GM23338 (cell line): ENCODE results near the gene IMP3. TPM values are rescaled to one million over a fixed set of nuclear protein-coding genes. Genes with fewer than 3 reads are reported as not detected.

ENCODE experiments used
- CREB1 ChIP-seq: fragments of 250-450 bp; sonication (Bioruptor Pico); IDR thresholded peaks from 2 replicates; pipeline ENCODE4 v1.5.0; 2020; ENCODE audit warnings: low read depth, mild to moderate bottlenecking, moderate library complexity
- EZH2 ChIP-seq: fragments of 200-600 bp; sonication (generic); IDR thresholded peaks from one replicate; pipeline ENCODE4 v1.8.0; 2017; ENCODE audit warnings: antibody characterized with exemption, mild to moderate bottlenecking, low read depth; ENCODE audit not compliant: unreplicated experiment
- JUNB ChIP-seq: IDR thresholded peaks from one replicate; pipeline ENCODE4 v1.6.1; 2016; ENCODE audit warnings: antibody characterized with exemption; ENCODE audit not compliant: unreplicated experiment
- POLR2AphosphoS5 ChIP-seq: IDR thresholded peaks from 2 replicates; pipeline ENCODE4 v1.6.1; 2016; ENCODE audit warnings: antibody characterized with exemption, low read depth
- polyA plus RNA-seq: library from polyadenylated mRNA; unstranded; fragments of >200 nt; fragmentation: Nextera tagmentation; extraction: Ambion mirVana; gene quantifications from 2 replicates; pipeline ENCODE4 v1.2.1, GENCODE V29; 2016
- total RNA-seq: library from RNA; depleted of rRNA; stranded (reverse); fragments of >200 nt; shearing (Covaris generic); gene quantifications from 2 replicates; pipeline ENCODE4 v1.2.3, GENCODE V29; 2014
- TF ChIP-seq, protein P1 (sequence below): fragments of 250-450 bp; sonication (Bioruptor Pico); IDR thresholded peaks from 2 replicates; pipeline ENCODE4 v1.5.0; 2020; ENCODE audit warnings: mild to moderate bottlenecking, moderate library complexity
- TF ChIP-seq, protein P2 (sequence below), 2 experiments: fragments of 200-600 bp in 1 of 2; sonication (generic) in 1 of 2; conservative IDR thresholded peaks; 2 replicates each; pipeline versions ENCODE4 v1.5.1 to v1.6.1; 2016 to 2017; ENCODE audit warnings: antibody characterized with exemption in 2 of 2, low read depth in 2 of 2, mild to moderate bottlenecking in 2 of 2, moderate library complexity in 1 of 2
- TF ChIP-seq, protein P3 (sequence below): IDR thresholded peaks from one replicate; pipeline ENCODE4 v1.6.1; 2018; ENCODE audit warnings: antibody characterized with exemption; ENCODE audit not compliant: unreplicated experiment

IMP3 gene
- total and polyA plus RNA-seq, 2 experiments from 2014 or later, result 210 to 319 TPM

DNA sequence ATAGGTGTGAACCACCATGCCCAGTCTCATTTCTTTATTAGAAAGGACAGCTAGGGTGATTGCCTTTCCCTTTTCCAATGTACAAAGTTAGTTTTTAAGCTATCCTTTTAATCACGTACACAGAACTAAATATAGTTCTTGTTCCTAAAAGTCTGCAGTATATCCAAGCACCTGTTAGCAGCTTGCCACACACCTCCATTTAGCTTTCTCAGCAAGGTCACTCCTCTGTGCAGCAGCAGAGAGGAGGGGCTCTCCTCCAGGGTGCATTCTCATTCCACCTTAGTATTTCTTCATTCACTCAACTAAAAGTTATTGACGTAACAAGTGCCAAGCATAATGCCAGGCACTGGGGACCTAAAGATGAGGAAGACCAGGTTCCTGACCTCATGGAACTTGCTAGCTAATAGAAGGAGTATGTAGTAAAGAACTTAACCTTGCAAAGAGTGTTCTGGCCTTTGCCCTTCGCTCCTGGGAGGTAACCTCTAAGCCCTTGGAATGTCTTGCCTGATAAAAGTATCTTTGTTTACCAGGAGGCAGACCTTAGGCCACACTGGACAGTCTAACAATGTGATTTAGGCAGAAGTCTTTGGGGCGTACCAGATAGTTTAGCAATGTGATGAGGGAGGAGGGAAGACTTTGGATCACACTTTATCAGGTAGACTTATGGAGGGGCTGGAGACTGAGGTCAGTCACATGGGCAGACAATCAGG is 48.2 kb downstream of the IMP3 start (continued):
- TF ChIP-seq, protein P1, sequence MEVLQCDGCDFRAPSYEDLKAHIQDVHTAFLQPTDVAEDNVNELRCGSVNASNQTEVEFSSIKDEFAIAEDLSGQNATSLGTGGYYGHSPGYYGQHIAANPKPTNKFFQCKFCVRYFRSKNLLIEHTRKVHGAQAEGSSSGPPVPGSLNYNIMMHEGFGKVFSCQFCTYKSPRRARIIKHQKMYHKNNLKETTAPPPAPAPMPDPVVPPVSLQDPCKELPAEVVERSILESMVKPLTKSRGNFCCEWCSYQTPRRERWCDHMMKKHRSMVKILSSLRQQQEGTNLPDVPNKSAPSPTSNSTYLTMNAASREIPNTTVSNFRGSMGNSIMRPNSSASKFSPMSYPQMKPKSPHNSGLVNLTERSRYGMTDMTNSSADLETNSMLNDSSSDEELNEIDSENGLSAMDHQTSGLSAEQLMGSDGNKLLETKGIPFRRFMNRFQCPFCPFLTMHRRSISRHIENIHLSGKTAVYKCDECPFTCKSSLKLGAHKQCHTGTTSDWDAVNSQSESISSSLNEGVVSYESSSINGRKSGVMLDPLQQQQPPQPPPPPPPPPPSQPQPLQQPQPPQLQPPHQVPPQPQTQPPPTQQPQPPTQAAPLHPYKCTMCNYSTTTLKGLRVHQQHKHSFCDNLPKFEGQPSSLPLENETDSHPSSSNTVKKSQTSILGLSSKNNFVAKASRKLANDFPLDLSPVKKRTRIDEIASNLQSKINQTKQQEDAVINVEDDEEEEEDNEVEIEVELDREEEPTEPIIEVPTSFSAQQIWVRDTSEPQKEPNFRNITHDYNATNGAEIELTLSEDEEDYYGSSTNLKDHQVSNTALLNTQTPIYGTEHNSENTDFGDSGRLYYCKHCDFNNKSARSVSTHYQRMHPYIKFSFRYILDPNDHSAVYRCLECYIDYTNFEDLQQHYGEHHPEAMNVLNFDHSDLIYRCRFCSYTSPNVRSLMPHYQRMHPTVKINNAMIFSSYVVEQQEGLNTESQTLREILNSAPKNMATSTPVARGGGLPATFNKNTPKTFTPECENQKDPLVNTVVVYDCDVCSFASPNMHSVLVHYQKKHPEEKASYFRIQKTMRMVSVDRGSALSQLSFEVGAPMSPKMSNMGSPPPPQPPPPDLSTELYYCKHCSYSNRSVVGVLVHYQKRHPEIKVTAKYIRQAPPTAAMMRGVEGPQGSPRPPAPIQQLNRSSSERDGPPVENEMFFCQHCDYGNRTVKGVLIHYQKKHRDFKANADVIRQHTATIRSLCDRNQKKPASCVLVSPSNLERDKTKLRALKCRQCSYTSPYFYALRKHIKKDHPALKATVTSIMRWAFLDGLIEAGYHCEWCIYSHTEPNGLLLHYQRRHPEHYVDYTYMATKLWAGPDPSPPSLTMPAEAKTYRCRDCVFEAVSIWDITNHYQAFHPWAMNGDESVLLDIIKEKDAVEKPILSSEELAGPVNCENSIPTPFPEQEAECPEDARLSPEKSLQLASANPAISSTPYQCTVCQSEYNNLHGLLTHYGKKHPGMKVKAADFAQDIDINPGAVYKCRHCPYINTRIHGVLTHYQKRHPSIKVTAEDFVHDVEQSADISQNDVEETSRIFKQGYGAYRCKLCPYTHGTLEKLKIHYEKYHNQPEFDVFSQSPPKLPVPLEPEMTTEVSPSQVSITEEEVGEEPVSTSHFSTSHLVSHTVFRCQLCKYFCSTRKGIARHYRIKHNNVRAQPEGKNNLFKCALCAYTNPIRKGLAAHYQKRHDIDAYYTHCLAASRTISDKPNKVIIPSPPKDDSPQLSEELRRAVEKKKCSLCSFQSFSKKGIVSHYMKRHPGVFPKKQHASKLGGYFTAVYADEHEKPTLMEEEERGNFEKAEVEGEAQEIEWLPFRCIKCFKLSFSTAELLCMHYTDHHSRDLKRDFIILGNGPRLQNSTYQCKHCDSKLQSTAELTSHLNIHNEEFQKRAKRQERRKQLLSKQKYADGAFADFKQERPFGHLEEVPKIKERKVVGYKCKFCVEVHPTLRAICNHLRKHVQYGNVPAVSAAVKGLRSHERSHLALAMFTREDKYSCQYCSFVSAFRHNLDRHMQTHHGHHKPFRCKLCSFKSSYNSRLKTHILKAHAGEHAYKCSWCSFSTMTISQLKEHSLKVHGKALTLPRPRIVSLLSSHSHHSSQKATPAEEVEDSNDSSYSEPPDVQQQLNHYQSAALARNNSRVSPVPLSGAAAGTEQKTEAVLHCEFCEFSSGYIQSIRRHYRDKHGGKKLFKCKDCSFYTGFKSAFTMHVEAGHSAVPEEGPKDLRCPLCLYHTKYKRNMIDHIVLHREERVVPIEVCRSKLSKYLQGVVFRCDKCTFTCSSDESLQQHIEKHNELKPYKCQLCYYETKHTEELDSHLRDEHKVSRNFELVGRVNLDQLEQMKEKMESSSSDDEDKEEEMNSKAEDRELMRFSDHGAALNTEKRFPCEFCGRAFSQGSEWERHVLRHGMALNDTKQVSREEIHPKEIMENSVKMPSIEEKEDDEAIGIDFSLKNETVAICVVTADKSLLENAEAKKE (CRISPR knock-in tag), result no peak
- TF ChIP-seq, protein P2, sequence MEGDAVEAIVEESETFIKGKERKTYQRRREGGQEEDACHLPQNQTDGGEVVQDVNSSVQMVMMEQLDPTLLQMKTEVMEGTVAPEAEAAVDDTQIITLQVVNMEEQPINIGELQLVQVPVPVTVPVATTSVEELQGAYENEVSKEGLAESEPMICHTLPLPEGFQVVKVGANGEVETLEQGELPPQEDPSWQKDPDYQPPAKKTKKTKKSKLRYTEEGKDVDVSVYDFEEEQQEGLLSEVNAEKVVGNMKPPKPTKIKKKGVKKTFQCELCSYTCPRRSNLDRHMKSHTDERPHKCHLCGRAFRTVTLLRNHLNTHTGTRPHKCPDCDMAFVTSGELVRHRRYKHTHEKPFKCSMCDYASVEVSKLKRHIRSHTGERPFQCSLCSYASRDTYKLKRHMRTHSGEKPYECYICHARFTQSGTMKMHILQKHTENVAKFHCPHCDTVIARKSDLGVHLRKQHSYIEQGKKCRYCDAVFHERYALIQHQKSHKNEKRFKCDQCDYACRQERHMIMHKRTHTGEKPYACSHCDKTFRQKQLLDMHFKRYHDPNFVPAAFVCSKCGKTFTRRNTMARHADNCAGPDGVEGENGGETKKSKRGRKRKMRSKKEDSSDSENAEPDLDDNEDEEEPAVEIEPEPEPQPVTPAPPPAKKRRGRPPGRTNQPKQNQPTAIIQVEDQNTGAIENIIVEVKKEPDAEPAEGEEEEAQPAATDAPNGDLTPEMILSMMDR (conservative IDR thresholded peaks at IDR 0.05; ENCODE audit: low read depth in 2 of 2), result no peak
- TF ChIP-seq POLR2AphosphoS5 (no peak), EZH2 (no peak), JUNB (no peak), CREB1 (CRISPR knock-in tag) (no peak)
- TF ChIP-seq, protein P3, sequence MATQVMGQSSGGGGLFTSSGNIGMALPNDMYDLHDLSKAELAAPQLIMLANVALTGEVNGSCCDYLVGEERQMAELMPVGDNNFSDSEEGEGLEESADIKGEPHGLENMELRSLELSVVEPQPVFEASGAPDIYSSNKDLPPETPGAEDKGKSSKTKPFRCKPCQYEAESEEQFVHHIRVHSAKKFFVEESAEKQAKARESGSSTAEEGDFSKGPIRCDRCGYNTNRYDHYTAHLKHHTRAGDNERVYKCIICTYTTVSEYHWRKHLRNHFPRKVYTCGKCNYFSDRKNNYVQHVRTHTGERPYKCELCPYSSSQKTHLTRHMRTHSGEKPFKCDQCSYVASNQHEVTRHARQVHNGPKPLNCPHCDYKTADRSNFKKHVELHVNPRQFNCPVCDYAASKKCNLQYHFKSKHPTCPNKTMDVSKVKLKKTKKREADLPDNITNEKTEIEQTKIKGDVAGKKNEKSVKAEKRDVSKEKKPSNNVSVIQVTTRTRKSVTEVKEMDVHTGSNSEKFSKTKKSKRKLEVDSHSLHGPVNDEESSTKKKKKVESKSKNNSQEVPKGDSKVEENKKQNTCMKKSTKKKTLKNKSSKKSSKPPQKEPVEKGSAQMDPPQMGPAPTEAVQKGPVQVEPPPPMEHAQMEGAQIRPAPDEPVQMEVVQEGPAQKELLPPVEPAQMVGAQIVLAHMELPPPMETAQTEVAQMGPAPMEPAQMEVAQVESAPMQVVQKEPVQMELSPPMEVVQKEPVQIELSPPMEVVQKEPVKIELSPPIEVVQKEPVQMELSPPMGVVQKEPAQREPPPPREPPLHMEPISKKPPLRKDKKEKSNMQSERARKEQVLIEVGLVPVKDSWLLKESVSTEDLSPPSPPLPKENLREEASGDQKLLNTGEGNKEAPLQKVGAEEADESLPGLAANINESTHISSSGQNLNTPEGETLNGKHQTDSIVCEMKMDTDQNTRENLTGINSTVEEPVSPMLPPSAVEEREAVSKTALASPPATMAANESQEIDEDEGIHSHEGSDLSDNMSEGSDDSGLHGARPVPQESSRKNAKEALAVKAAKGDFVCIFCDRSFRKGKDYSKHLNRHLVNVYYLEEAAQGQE, result no peak
